ENCODE results near the gene CACNA1S.

The CACNA1S gene

DNA sequence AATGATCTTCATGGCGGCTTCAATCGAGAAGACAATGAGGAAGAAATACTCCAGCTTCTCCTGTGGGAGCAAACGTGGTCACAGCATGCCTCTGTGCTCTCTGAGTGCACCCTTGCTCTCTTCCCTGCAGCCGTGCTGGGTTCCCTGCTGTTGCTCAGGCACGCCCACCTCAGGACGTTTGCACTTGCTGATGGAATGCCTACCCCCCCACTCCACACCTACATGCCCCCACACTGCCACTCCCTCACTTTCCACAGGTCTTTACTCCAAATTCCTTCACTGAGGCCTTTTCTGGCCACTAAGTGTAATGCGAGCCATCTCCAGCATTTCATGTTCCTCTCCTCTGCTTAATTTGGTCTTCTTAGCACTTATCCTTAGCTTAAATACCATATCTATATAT lies 18.3 kb downstream of the CACNA1S start:
- no peak for DNase-seq (ENCODE audit: low read depth in 2 of 2)

DNA sequence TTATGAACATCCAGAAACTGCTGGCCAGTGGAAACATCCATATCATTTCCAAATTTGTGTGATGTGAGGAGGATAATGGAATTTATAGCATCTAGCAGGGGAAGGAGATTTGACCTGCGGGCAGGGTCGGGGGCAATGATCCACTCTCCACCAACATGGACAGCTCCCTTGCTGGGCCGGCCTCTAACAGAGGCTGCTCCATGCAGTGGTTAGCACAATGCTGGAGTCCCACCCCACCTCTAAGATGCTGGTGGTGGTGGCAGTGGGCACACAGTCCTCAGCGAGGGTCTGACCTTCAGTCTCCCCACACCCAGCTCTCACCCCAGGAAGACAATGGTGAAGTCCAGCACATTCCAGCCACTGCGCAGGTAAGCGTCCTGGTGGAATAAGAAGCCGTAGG lies 18.7 kb downstream of the CACNA1S start:
- DNase-seq (ENCODE audit: low read depth in 2 of 2): no peak

- no peak for DNase-seq (ENCODE audit: low read depth in 2 of 2)
These were observed 19.5 kb downstream of the CACNA1S start for GRCh38 chr1:201092738-201093137.

DNA sequence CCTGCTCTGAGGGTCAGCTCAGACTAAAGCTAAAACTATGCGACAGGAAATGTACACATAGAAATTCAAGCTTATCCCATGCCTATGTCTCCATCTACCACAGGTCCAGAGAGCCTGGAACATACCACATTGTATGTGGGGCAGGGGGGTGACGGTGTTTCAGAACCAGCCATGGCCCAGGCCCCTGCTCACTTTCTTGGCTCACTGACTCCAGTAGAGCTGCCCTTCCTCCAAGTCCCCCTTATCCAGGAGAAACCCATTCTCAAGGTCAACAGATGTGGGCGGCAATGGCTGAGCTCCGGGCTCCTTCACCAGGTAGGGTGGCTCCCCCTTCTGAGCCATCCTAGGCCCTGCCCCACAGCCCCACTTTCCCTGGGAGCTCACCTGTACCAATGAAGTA lies 21.0 kb downstream of the CACNA1S start:
- no peak for DNase-seq (ENCODE audit: low read depth in 2 of 2)

DNA sequence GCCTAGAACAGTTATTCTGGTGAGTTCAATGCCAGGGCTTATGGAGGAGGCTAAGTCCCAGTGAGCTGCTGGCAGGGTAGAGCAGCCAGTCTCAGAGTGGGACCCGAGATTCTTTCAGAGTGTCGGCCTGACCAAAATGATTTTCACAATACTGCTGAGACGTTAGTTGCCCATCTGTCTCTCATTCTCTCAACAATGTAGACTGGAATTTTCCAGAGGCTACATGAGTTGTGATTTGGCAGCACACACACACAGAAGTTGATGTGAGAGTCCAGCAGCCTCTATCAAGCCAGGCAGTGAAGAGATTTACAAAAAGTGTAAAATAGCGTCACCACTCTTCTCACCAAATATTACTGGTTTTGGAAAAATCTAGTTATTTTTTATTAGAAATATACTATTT lies 21.7 kb downstream of the CACNA1S start:
- peak in 1 of 2 experiments; percentile 15 for DNase-seq (ENCODE audit: low read depth in 2 of 2)

DNA sequence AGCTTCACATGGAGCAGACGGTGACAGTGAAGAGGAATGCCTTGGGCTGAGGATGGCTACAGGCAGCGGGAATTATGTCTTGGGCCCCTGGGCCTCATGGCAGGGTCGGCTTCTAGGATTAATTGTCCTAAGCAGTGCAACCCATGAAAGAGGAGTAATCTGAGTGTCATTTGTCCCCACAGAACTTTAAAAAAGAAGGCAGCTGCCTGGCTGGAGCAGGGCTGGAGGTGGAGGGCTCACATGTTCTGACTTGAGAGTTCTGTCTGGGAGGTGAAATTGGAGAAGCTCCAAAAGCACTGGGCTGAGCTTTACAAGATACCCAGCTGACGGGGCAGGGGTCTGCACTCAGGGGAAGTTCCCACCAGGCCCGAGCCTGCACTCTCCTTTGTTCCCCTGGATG lies 22.6 kb downstream of the CACNA1S start:
- no peak for DNase-seq (ENCODE audit: low read depth in 2 of 2)

- DNase-seq (ENCODE audit: low read depth in 2 of 2): no peak
These were observed 23.2 kb downstream of the CACNA1S start for GRCh38 chr1:201088901-201089525.

DNA sequence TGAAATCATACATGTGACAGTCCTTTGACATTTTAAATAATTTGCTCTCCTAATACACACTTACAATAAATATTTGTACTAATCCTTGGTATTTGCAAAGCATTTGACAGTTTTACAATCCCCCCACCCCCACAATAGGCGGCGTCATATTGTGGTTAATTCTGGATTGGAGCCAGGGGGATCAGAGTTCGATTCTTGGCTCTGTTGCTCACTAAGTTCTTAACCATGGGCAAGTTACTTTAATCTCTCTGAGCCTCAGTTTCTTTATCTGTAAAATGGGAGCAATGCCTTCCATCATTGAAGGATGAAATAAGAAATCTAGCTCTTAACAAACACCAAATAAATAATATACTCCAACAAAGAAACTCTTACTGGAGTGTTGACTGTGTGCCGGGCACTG lies 23.8 kb downstream of the CACNA1S start:
- DNase-seq (ENCODE audit: low read depth in 2 of 2): no peak

DNA sequence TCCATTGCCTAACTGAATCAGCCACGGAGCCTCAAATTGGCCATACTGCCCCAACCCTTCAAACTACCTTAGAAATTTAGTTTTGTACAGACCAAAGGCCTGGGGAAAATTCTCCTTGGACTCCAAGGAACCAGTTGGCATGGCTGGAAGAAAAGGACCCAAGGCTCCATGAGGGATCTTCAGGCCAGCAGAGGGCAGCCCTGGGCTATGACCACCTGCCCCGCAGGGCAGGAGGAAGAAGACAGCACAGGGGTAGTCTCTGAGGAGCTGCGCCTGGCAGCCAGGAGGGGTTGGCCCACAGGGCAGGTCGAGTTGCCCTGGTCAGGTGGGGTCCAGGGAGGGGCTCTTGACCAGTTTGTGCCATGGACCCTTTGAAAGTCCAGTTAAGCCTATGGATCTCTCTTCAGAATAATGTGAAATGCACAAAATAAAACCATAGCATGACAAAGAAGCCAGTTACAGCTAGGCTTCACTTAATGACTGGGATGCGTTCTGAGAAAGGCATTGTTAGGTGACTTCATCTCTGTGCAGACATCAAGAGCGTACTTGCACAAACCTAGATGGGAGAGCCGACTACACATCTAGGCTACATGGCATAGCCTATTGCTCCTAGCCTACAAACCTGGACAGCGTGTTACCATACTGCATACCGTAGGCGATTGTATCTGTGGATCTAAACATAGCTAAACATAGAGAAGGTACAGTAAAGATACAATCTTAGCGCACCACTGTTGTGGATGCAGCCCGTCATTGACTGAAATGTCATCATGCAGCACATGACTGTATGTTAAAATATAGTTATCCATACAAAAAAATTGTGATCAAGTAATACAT lies 26.1 kb downstream of the CACNA1S start:
- DNase-seq (ENCODE audit: low read depth in 2 of 2): no peak

DNA sequence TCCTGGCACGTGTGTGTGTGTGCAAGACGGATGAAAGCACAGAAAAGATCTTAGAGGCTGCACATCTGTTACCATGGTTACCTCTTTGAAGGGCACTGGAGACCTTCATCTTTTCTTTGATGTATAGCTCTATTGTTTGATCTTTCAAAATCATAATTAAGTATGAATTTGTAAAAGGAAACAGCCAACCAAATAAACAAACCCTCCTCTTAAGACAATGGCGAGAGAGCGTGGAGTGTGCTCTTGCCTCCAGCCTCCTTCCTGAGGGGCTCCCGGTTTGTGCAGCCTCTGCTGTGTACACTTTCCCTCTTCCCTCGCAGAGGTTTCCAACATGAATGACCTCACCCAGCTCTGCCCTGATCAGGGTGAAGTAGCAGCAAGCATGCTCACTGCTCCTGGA lies 27.9 kb downstream of the CACNA1S start:
- no peak for DNase-seq (ENCODE audit: low read depth in 2 of 2)

- DNase-seq (ENCODE audit: low read depth in 2 of 2): no peak
These were observed 28.5 kb downstream of the CACNA1S start for GRCh38 chr1:201083741-201084140.

DNA sequence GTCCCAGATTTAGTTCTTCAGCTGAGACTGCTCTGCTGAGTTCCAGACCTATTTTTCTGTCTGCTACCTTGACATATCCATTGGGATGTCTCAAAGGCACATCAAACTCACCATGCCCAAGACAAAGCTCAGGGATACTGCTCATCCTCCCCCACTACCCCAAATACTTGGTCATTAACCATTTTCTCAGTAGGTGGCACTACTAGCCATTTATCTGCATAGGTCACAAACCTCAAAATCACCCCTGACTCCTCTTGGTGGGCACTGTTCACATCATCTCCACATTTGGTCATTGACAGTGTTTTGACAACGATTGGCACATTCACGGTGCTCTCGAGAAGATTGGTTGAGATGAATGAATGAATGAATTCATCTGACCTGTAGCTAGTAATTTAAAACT lies 32.1 kb downstream of the CACNA1S start:
- no peak for DNase-seq (ENCODE audit: low read depth in 2 of 2)

- DNase-seq (ENCODE audit: low read depth in 2 of 2): no peak
These were observed 34.5 kb downstream of the CACNA1S start for GRCh38 chr1:201077736-201078135.

- no peak for DNase-seq (ENCODE audit: low read depth in 2 of 2)
These were observed 35.1 kb downstream of the CACNA1S start for GRCh38 chr1:201077116-201077515.

GRCh38 chr1:201076092-201076491 lies 36.1 kb downstream of the CACNA1S start:
- DNase-seq (ENCODE audit: low read depth in 2 of 2): no peak

DNA sequence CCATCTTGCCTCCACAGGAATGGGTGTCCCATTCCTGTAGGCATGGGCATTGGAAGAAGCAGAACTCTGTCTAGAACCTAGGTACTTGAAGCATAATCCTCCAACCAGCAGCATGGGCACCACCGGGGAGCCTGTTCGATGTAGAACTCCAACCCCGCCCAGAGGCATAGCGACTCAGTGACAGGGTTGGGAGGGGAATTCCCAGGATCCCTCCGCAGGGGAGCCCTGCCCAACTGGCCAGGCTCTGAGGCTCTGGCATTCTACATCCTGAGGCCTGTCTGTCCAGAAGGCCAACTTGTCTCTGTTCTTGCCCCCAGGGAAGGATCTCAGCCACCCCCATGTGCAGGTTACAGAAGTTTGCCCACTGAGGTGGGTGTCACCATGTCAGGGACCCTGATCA lies 38.2 kb downstream of the CACNA1S start:
- no peak for DNase-seq (ENCODE audit: low read depth in 2 of 2)

DNA sequence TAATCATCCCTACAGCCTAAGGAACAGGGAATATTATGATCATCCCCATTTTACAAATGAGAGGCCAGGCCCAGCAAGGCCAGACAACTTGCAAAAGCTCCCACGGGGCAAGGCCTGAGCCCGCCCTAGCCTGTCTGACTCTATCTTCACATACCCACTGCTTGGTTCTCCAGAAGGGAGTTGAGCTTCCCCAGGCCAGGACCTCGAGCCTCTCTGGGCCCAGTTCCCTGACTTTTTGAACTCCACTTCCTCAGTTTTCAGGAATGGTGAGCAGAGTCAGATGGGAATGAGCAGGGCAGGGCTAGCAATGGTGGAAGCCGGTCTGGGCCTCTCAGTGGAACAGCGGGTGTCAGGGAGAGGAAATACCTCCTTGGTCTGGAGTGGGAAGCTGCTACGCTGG lies 39.3 kb downstream of the CACNA1S start:
- DNase-seq (ENCODE audit: low read depth in 2 of 2): no peak

DNA sequence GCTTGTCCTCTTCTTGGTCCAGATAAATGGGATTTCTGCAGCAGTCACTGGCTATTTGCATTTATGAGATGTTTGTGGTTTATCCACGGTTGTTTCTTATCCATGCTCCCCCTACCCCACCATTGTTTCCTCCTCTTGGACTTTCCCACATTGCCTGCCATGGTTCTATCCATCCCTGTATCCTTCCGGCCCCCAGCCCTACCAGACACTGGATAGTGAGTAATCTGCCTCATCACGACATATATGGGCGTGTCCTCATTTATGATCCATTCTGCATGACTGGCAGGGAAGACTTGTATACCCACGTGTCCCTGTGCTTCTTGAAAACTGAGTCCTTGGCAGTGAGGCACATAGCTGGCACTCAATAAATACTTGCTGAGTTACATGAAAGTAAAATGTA lies 40.1 kb downstream of the CACNA1S start:
- DNase-seq (ENCODE audit: low read depth in 2 of 2): no peak

DNA sequence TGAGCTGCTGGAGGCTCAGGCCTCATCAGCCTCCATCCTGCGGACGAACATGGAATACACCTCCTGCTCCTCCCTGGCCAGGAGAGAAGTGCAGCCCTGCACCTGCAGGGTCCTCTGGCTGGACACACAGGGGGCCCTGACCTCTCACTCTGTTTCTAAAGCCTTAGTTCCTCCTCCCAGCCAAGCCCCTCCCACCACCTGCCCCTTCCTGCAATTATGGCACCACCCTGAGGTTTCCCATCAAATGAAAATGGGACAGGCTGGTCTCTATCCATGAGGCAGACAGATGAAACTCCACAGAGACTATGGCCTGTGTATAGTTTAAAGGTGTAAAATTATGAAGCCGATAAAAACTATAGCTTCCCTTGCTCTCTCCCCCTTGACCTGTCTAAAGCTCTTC lies 42.6 kb downstream of the CACNA1S start:
- DNase-seq (ENCODE audit: low read depth in 2 of 2): no peak

DNA sequence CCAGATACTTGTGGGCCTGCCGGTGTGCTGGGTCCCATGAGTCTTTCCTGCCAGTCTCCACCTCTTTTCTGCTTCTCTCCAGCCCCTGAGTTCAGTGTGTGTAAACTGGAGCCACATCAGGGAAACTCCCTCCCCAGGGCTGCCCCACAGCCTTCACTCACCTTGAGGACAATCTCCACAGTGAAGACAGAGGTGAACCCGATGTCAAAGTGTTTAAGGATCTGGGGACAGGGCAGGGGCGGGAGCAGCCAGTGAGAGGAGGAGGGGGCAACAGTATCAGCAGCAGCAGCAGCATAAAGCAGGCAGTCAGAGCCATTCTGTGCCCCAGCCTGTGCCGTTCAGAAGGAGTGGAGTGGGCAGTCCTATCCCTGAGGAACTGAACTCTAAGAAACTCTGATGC lies 43.2 kb downstream of the CACNA1S start:
- no peak for DNase-seq (ENCODE audit: low read depth in 2 of 2)

- DNase-seq (ENCODE audit: low read depth in 2 of 2): no peak
These were observed 45.2 kb downstream of the CACNA1S start for GRCh38 chr1:201066986-201067385.

DNA sequence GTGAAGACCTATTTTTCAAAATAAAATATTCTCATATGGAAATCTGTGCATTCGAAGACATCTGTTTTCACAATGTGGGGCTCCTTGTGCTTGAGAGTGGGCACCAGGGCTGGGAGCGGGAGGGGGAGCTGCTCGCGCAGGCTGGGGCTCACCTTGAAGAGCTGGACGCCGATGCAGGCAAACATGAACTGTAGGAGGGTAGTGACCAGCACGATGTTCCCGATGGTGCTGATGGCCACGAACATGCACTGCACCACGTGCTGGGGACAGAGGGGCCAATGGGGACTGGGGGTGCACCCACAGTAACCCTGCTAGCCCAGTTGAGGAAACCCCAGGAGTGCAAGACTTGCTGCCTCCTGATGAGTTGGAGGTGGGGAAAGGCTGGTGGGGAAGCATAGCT lies 46.5 kb downstream of the CACNA1S start:
- no peak for DNase-seq (ENCODE audit: low read depth in 2 of 2)

- DNase-seq (ENCODE audit: low read depth in 2 of 2): no peak
These were observed 47.4 kb downstream of the CACNA1S start for GRCh38 chr1:201064806-201065205.

DNA sequence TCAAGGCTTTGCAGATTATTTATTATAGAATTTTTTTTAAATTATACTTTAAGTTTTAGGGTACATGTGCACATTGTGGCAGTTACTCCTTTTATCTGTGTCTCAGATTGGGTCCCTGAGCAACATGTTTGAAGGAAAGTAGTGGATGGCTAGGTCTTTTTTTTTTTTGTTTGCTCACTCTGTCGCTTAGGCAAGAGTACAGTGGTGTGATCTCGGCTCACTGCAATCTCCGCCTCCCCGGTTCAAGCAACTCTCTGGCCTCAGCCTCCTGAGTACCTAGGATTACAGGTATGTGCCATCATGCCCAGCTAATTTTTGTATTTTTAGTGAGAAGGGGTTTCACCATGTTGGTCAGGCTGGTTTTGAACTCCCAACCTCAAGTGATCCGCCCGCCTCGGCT lies 49.1 kb downstream of the CACNA1S start:
- DNase-seq (ENCODE audit: low read depth in 2 of 2): no peak
